A673 (cell line): ENCODE data around the gene CCDC85B.

Experiments used
- EZH2 ChIP-seq: fragments of 200-600 bp; sonication (generic); IDR thresholded peaks from 2 replicates; pipeline ENCODE4 v1.6.1; 2017; ENCODE audit warnings: borderline replicate concordance, low read depth, mild to moderate bottlenecking, mixed read lengths, antibody characterized with exemption, low read length; ENCODE audit not compliant: poor library complexity, severe bottlenecking
- TF ChIP-seq, protein P1 (sequence below): fragments of 300-800, 200-600 bp; sonication (generic); conservative IDR thresholded peaks from 2 replicates; pipeline ENCODE4 v1.5.1; 2017; ENCODE audit warnings: low read depth, mild to moderate bottlenecking, antibody characterized with exemption, low read length, moderate library complexity, mixed read lengths

DNA sequence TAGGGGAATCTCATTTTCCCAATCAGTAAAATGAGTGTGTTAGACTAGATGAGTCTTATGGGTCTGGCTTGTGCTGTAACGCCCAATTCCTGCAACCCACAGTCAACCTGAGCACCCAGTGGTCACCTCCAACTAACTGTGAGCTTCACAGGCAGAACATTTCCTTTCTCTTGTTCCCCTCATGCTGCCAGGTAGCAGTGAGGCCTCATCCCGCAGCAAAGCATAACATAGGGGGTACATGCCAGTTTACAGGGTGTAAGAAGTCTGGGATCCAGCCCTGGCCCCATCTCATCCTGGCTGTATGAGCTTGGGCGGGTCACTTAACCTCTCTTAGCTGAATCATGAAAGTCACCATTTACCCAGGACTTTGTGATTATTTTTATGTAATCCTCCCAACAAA lies 21.6 kb upstream of the CCDC85B start:
- no peak for TF ChIP-seq EZH2
- TF ChIP-seq, protein P1, sequence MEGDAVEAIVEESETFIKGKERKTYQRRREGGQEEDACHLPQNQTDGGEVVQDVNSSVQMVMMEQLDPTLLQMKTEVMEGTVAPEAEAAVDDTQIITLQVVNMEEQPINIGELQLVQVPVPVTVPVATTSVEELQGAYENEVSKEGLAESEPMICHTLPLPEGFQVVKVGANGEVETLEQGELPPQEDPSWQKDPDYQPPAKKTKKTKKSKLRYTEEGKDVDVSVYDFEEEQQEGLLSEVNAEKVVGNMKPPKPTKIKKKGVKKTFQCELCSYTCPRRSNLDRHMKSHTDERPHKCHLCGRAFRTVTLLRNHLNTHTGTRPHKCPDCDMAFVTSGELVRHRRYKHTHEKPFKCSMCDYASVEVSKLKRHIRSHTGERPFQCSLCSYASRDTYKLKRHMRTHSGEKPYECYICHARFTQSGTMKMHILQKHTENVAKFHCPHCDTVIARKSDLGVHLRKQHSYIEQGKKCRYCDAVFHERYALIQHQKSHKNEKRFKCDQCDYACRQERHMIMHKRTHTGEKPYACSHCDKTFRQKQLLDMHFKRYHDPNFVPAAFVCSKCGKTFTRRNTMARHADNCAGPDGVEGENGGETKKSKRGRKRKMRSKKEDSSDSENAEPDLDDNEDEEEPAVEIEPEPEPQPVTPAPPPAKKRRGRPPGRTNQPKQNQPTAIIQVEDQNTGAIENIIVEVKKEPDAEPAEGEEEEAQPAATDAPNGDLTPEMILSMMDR, result no peak
